ENCODE results near the gene GMDS. TPM values are rescaled to one million over a fixed set of nuclear protein-coding genes. Genes with fewer than 3 reads are reported as not detected.

Gene GMDS
- total and polyA plus RNA-seq, 2 of the 13 experiments (the other 11 are each of a cell fraction or from before 2014, with no cell fraction given): 64.4 to 112 TPM

DNA sequence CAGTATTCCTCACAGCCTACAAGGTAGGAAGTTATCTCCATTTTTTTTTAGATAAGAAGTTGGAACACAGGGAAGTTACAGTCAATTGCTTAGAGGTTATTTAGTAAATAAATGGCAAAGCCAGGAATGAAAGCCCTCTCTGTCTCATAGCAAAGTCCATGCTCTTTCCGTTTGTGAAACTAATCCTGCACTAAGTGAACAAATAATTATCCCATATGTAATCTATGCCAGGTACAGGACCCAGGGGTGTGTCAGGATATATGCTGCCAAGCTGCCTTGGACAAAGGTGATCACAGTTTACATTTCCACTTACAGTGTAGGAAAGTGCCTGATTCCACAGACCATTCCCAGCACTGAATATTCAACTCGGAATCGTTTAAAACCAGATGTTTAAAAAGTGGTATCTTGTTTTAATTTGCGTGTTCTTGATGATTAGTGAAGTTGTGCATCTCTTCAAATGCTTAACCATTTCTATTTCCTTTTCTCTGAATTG is 13.6 kb upstream of the GMDS start (continued):
- TF ChIP-seq THAP7 (CRISPR knock-in tag; IDR thresholded peaks at IDR 0.05) (no peak), ZBTB3 (CRISPR knock-in tag; IDR thresholded peaks at IDR 0.05; ENCODE audit: borderline replicate concordance, low read depth) (peak; percentile 48; the same call in 1 of the 2 replicates), ZFP36L1 (CRISPR knock-in tag; IDR thresholded peaks at IDR 0.05) (peak; percentile 69; the same call in 1 of the 2 replicates), CSRNP2 (CRISPR knock-in tag; conservative IDR thresholded peaks at IDR 0.05; ENCODE audit: low read depth) (no peak), BRD4 (CRISPR knock-in tag; IDR thresholded peaks at IDR 0.05) (no peak), NCOA2 (CRISPR knock-in tag; IDR thresholded peaks at IDR 0.05) (peak; percentile 90), FOXA1 (IDR thresholded peaks at IDR 0.05) (no peak), FOXA1 (CRISPR knock-in tag; IDR thresholded peaks at IDR 0.05) (peak; percentile 77), HDAC6 (IDR thresholded peaks at IDR 0.05; ENCODE audit: low read depth, low read length) (no peak), CEBPB (IDR thresholded peaks at IDR 0.05; ENCODE audit: borderline replicate concordance, low read depth, low read length) (peak; percentile 10; the same call in 1 of the 2 replicates), U2AF2 (IDR thresholded peaks at IDR 0.05; ENCODE audit: low read depth, low read length) (no peak), KDM6A (CRISPR knock-in tag; IDR thresholded peaks at IDR 0.05; ENCODE audit: low read depth) (peak; percentile 68), MEF2D (CRISPR knock-in tag; IDR thresholded peaks at IDR 0.05) (peak; percentile 78), ZNF562 (CRISPR knock-in tag; IDR thresholded peaks at IDR 0.05; ENCODE audit: borderline replicate concordance) (no peak), TMF1 (CRISPR knock-in tag; IDR thresholded peaks at IDR 0.05; ENCODE audit: low read depth) (no peak), ATF7-NPFF (CRISPR knock-in tag; IDR thresholded peaks at IDR 0.05; ENCODE audit: low read depth) (no peak), XRCC5 (optimal IDR thresholded peaks at IDR 0.05; ENCODE audit: low read length) (no peak), HNF1A (IDR thresholded peaks at IDR 0.05; ENCODE audit: low read depth) (peak; percentile 65), HNF1A (CRISPR knock-in tag; IDR thresholded peaks at IDR 0.05; ENCODE audit: borderline replicate concordance) (peak; percentile 77; the same call in 1 of the 2 replicates), FOXC1 (CRISPR knock-in tag; IDR thresholded peaks at IDR 0.05; ENCODE audit: borderline replicate concordance) (no peak), GATAD2A (CRISPR knock-in tag; IDR thresholded peaks at IDR 0.05) (peak; percentile 95), GTF2F1 (IDR thresholded peaks at IDR 0.05; ENCODE audit: low read length) (no peak), ZNF225 (CRISPR knock-in tag; IDR thresholded peaks at IDR 0.05) (no peak), GPN1 (CRISPR knock-in tag; IDR thresholded peaks at IDR 0.05; ENCODE audit: borderline replicate concordance) (no peak)
- TF ChIP-seq, protein P1, sequence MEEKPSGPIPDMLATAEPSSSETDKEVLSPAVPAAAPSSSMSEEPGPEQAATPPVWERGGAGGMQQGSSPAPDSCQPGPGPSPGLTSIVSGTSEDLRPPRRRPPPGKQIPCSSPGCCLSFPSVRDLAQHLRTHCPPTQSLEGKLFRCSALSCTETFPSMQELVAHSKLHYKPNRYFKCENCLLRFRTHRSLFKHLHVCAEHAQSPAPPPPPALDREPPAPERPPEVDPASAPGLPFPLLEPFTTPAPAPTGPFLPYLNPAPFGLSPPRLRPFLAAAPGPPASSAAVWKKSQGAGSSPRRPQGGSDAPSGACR (CRISPR knock-in tag; IDR thresholded peaks at IDR 0.05): no peak
- TF ChIP-seq, protein P2, sequence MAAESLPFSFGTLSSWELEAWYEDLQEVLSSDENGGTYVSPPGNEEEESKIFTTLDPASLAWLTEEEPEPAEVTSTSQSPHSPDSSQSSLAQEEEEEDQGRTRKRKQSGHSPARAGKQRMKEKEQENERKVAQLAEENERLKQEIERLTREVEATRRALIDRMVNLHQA (CRISPR knock-in tag; IDR thresholded peaks at IDR 0.05): no peak
